Mucosa of descending colon (tissue), 3 donors: ENCODE results near the gene MPZL3. TPM values are rescaled to one million over a fixed set of nuclear protein-coding genes. Genes with fewer than 3 reads are reported as not detected.

Experiments used
- ATAC-seq: fragments of 200-7000 bp; cut with Tn5 transposase; one replicate; pipeline ENCODE4 v1.9.1; 2020; ENCODE audit warnings: mild to moderate bottlenecking, moderate library complexity
- DNase-seq, 3 donors: peaks; one replicate each; pipeline ENCODE4 v3.0.0-alpha.2; 2020
- H3K36me3 ChIP-seq: fragments of 200-600 bp; one replicate; pipeline ENCODE4 v1.8.0; 2021; ENCODE audit warnings: low read depth, mild to moderate bottlenecking
- H3K4me1 ChIP-seq: fragments of 200-600 bp; one replicate; pipeline ENCODE4 v1.8.0; 2021; ENCODE audit warnings: low read depth, mild to moderate bottlenecking
- H3K4me3 ChIP-seq: fragments of 200-600 bp; one replicate; pipeline ENCODE4 v1.8.0; 2021; ENCODE audit warnings: mild to moderate bottlenecking
- H3K9me3 ChIP-seq: fragments of 200-600 bp; one replicate; pipeline ENCODE4 v1.8.0; 2021; ENCODE audit warnings: mild to moderate bottlenecking
- CTCF ChIP-seq: fragments of 200-600 bp; IDR thresholded peaks from one replicate; pipeline ENCODE4 v1.8.0; 2022; ENCODE audit warnings: antibody characterized with exemption, mild to moderate bottlenecking
- intact Hi-C, 2 donors: fragments of 100-400 bp; cut with DNase I in 1 of 2; cut with micrococcal nuclease in 1 of 2; formaldehyde crosslinking; loops; one replicate each; pipeline versions ENCODE4 v1.11.0 to v1.11.1; 2022; cut with DNase I, micrococcal nuclease
- total RNA-seq, 3 donors: library from RNA; stranded (reverse); fragmentation: NEBNext Ultra II Directional in 2 of 3; extraction: Animal tissue kit (Norgen Biotek cat#: 25700) in 2 of 3; gene quantifications; one replicate each; pipeline versions ENCODE4 v1.2.1 to v1.2.4, GENCODE V29; 2021 to 2023
- donor health status: DM: no; HTN: no; CAD: no; lungs with moderate emphysema.
- donor health status: DM: no; HTN: no; CAD: no.
- donor health status: DM: no; HTN: yes; CAD: no.

Gene MPZL3
- total RNA-seq, 3 donors from 2014 or later: 4.9 to 19.6 (median 9.0) TPM

- no peak for DNase-seq
- Histone ChIP-seq H3K4me1 (no peaks in the 10 kb centered on the region), H3K4me3 (no peak overlapping the region), H3K36me3 (no peaks in the 10 kb centered on the region), H3K9me3 (no peaks in the 10 kb centered on the region)
- TF ChIP-seq CTCF: no peak
- no peak for ATAC-seq
- intact Hi-C loops: no loop called here
Measured at GRCh38 chr11:118231461-118231860, 20.7 kb downstream of the MPZL3 start.

DNA sequence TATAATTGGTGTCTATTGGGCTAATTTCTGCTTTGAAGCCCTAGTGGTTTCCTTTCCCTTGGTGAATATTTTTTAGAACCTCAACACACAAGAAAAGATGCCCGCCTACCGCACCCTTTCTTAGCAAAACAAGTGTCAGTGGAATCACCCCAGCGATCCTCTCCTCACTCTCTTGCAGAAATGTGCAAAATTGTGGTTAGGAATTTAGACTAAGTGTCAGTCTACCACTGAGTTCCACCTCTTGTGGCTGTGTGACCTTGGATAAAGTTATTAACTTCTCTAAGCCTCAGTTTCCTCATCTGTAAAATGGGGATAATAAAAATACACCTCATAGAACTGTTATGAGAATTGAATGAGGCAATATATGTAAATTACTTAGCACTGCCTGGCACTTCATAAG lies 22.1 kb downstream of the MPZL3 start:
- intact Hi-C loops: no loop called here
- TF ChIP-seq CTCF: no peak
- ATAC-seq: no peak
- Histone ChIP-seq H3K4me1 (no peaks in the 10 kb centered on the region), H3K4me3 (no peak overlapping the region), H3K36me3 (no peaks in the 10 kb centered on the region), H3K9me3 (no peaks in the 10 kb centered on the region)
- no peak for DNase-seq

DNA sequence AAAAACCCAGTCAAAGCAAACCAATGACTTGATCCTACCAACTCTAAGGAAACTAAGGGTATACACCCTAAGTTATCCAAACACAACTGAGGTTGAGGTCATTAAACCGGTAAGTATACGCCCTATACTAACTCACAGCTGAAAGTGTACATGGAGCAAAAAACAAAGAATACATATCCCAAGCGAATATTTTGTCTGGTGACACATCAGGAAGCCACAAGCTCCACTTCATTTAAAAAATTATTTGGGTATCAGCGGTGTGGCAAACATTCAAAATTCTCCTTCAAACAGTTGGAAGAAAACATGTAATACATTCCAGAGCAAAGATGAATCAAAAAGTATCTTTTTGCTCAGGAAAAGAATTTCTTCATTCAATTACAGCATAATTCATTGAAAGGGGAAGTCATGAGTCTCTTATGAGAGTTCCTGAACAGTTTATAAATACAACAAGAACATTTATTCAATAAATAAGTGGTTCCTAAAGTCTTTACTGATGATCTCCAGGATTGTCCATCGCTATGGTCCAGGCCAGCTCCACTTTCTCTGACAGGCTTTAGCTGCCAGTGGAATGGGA lies 22.8 kb downstream of the MPZL3 start:
- DNase-seq: no peak
- Histone ChIP-seq H3K9me3 (no peaks in the 10 kb centered on the region), H3K4me3 (no peak overlapping the region), H3K4me1 (no peaks in the 10 kb centered on the region), H3K36me3 (no peaks in the 10 kb centered on the region)
- ATAC-seq: no peak
- TF ChIP-seq CTCF: no peak
- intact Hi-C loops: no loop called here

GRCh38 chr11:118227865-118228785 lies 24.0 kb downstream of the MPZL3 start:
- no peak for TF ChIP-seq CTCF
- no peaks in the 10 kb centered on the region for H3K4me1 ChIP-seq
- H3K9me3 ChIP-seq: no peaks in the 10 kb centered on the region
- H3K36me3 ChIP-seq: no peaks in the 10 kb centered on the region
- ATAC-seq (peak; percentile 50), DNase-seq (no peak)
- H3K4me3 ChIP-seq: no peak overlapping the region
- intact Hi-C loops: no loop called here

DNA sequence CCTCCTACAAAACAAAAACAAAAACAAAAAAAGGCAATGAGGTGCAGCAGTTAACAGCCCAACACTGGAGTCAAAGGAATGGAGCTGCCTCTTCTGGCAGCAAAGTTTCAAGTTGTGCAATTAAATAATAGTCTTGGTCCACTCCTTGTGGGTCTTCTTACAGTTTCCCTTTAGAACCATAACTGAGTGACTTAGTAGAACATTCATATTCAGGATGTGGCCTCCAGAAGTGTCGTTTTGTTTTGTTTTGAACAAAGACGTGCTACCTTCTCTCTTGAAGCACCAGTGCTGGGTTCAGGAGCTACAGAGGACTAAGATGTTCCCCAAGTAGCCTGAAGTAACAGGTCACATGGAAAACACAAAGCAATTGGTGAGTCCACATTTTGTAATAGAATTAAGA lies 25.4 kb downstream of the MPZL3 start:
- H3K4me3 ChIP-seq: no peak overlapping the region
- peak; percentile 50 for ATAC-seq
- intact Hi-C loops: no loop called here
- no peak for TF ChIP-seq CTCF
- no peaks in the 10 kb centered on the region for H3K9me3 ChIP-seq
- H3K36me3 ChIP-seq: no peaks in the 10 kb centered on the region
- DNase-seq: no peak
- H3K4me1 ChIP-seq: no peaks in the 10 kb centered on the region
